Muscle of arm (tissue), 12 donors: ENCODE results near the gene ZNF256. TPM values are rescaled to one million over a fixed set of nuclear protein-coding genes. Genes with fewer than 3 reads are reported as not detected.

Experiments used
- DNase-seq: peaks from one replicate; pipeline ENCODE4 v3.0.0-alpha.2; 2013
- polyA plus RNA-seq, 12 donors: library from polyadenylated mRNA; unstranded; fragments of 120-200 nt; gene quantifications; one replicate each; pipeline ENCODE4 v1.2.1, GENCODE V29; 2013; ENCODE audit not compliant: insufficient read length in 12 of 12

ZNF256 gene
- polyA plus RNA-seq, 12 donors = 5.0 to 9.3 (median 6.8) TPM; not detected in 2

GRCh38 chr19:57903618-57904184 is 43.8 kb downstream of the ZNF256 start:
- no peak for DNase-seq

DNA sequence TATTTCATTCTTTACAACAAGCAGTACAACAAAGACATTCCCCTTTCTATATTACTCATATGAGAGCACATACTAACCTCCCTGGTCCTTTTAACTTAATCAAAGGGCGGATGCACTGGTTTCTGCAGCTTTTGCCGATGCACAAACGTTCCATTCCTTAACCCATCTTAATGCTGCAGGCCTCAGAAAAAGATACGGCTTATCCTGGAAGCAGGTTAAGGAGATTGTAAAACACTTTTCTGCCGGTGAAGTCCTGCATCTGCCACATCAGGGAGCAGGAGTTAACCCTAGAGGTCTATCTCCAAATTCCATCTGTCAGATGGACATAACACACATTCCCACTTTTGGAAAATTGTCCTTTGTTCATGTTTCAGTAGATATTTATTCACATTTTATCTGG is 47.2 kb downstream of the ZNF256 start:
- no peak for DNase-seq

Other genes starting within 250 kb of the ZNF256 start
- gene ZNF154, start 238.5 kb downstream of the ZNF256 start, polyA plus RNA-seq = 10 to 100 TPM in 9 of 12 donors, 1 to 10 TPM in 2, not detected in 1; 7.3 to 24.5 (median 12.6) TPM
- 10 to 100 TPM in 4 of 12 donors, 1 to 10 TPM in 7, not detected in 1; 4.3 to 12.4 (median 9.3) TPM for gene ZNF671, start 220.1 kb downstream of the ZNF256 start, polyA plus RNA-seq
- 10 to 100 TPM in 10 of 12 donors, 1 to 10 TPM in 1, not detected in 1; 6.2 to 21.1 (median 16.1) TPM for gene ZNF776, start 200.9 kb downstream of the ZNF256 start, polyA plus RNA-seq
- 10 to 100 TPM in 10 of 12 donors, 1 to 10 TPM in 1, not detected in 1; 6.6 to 18.6 (median 12.9) TPM for gene ZNF586, start 178.0 kb downstream of the ZNF256 start, polyA plus RNA-seq
- 10 to 100 TPM in 1 of 12 donors, 1 to 10 TPM in 9, not detected in 2; 2.1 to 12.9 (median 5.6) TPM for gene ZNF552, start 132.8 kb downstream of the ZNF256 start, polyA plus RNA-seq
- gene ZNF587B, start 117.4 kb downstream of the ZNF256 start, polyA plus RNA-seq = 10 to 100 TPM in 1 of 12 donors, 1 to 10 TPM in 9, not detected in 2; 3.5 to 11.1 (median 6.0) TPM
- gene ZNF587, start 97.8 kb downstream of the ZNF256 start, polyA plus RNA-seq = 10 to 100 TPM in 11 of 12 donors, not detected in 1; 11.3 to 32.1 (median 19.0) TPM
- gene ZNF814, start 58.7 kb downstream of the ZNF256 start, polyA plus RNA-seq = 10 to 100 TPM in 11 of 12 donors, not detected in 1; 17.0 to 56.5 (median 27.9) TPM
- 10 to 100 TPM in 8 of 12 donors, 1 to 10 TPM in 3, not detected in 1; 3.6 to 27.5 (median 12.9) TPM for gene ZNF417, start 31.1 kb downstream of the ZNF256 start, polyA plus RNA-seq
- gene ZNF418, start 12.3 kb downstream of the ZNF256 start, polyA plus RNA-seq = 10 to 100 TPM in 5 of 12 donors, 1 to 10 TPM in 6, not detected in 1; 6.8 to 18.9 (median 9.9) TPM
- gene C19orf18, start 26.8 kb upstream of the ZNF256 start, polyA plus RNA-seq = 1 to 10 TPM in 7 of 12 donors, under 1 TPM in 3, not detected in 2; 0.48 to 3.7 (median 1.3) TPM
- 10 to 100 TPM in 11 of 12 donors, not detected in 1; 10.5 to 27.5 (median 13.2) TPM for gene ZNF606, start 55.1 kb upstream of the ZNF256 start, polyA plus RNA-seq
- gene ZSCAN1, start 86.3 kb upstream of the ZNF256 start, polyA plus RNA-seq = 1 to 10 TPM in 2 of 12 donors, under 1 TPM in 8, not detected in 2; 0.43 to 2.0 (median 0.68) TPM
- gene ZNF135, start 111.6 kb upstream of the ZNF256 start, polyA plus RNA-seq = 10 to 100 TPM in 11 of 12 donors, not detected in 1; 10.4 to 29.7 (median 14.2) TPM
- gene ZSCAN18, start 150.5 kb upstream of the ZNF256 start, polyA plus RNA-seq = 10 to 100 TPM in 11 of 12 donors, not detected in 1; 47.2 to 70.3 (median 55.2) TPM
- gene ZNF329, start 203.1 kb upstream of the ZNF256 start, polyA plus RNA-seq = 10 to 100 TPM in 11 of 12 donors, not detected in 1; 10.5 to 14.9 (median 13.2) TPM
- 10 to 100 TPM in 4 of 12 donors, 1 to 10 TPM in 7, not detected in 1; 7.6 to 21.2 (median 9.4) TPM for gene ZNF274, start 235.4 kb upstream of the ZNF256 start, polyA plus RNA-seq